Activated T-cell treated with anti-CD3 and anti-CD28 coated beads, Interleukin-2, amount 50 U/mL, for 72 hours (primary cell): ENCODE measurements around the gene SLC16A3. TPM values are rescaled to one million over a fixed set of nuclear protein-coding genes. Genes with fewer than 3 reads are reported as not detected.

ENCODE experiments used
- ATAC-seq, 2 donors: fragments of 150-1000 bp; cut with Tn5 transposase; replicated peaks in 1 of 2; 2 replicates each; pipeline ENCODE4 v1.10.0; 2021; ENCODE audit warnings: moderate library complexity in 2 of 2, mild to moderate bottlenecking in 1 of 2
- DNase-seq, 2 donors: peaks; one replicate each; pipeline ENCODE4 v3.0.0; 2021 to 2022; ENCODE audit warnings: mixed read lengths in 1 of 2
- H3K27ac Mint-ChIP-seq: one replicate; pipeline ENCODE4 v1.8.0; 2022; ENCODE audit warnings: mild to moderate bottlenecking, moderate library complexity, mixed read lengths
- H3K27me3 Mint-ChIP-seq: one replicate; pipeline ENCODE4 v1.8.0; 2022; ENCODE audit warnings: low read depth, mixed read lengths
- H3K36me3 Mint-ChIP-seq, 2 donors: one replicate each; pipeline ENCODE4 v1.8.0; 2022; ENCODE audit warnings: mixed read lengths in 2 of 2, mild to moderate bottlenecking in 1 of 2; ENCODE audit not compliant: insufficient read depth in 2 of 2
- H3K4me1 Mint-ChIP-seq: one replicate; pipeline ENCODE4 v1.8.0; 2022; ENCODE audit warnings: low read depth, mixed read lengths
- H3K4me3 Mint-ChIP-seq, 2 donors: one replicate each; pipeline ENCODE4 v1.8.0; 2022; ENCODE audit warnings: mild to moderate bottlenecking in 2 of 2, mixed read lengths in 2 of 2, moderate library complexity in 2 of 2
- H3K9me3 Mint-ChIP-seq, 2 donors: one replicate each; pipeline ENCODE4 v1.8.0; 2022; ENCODE audit warnings: mixed read lengths in 2 of 2
- total RNA-seq, 2 donors: library from RNA; stranded (reverse); gene quantifications; one replicate each; pipeline ENCODE4 v1.2.3, GENCODE V29; 2022

The SLC16A3 gene
- total RNA-seq, 2 donors from 2014 or later: 42.8 to 74.5 TPM

DNA sequence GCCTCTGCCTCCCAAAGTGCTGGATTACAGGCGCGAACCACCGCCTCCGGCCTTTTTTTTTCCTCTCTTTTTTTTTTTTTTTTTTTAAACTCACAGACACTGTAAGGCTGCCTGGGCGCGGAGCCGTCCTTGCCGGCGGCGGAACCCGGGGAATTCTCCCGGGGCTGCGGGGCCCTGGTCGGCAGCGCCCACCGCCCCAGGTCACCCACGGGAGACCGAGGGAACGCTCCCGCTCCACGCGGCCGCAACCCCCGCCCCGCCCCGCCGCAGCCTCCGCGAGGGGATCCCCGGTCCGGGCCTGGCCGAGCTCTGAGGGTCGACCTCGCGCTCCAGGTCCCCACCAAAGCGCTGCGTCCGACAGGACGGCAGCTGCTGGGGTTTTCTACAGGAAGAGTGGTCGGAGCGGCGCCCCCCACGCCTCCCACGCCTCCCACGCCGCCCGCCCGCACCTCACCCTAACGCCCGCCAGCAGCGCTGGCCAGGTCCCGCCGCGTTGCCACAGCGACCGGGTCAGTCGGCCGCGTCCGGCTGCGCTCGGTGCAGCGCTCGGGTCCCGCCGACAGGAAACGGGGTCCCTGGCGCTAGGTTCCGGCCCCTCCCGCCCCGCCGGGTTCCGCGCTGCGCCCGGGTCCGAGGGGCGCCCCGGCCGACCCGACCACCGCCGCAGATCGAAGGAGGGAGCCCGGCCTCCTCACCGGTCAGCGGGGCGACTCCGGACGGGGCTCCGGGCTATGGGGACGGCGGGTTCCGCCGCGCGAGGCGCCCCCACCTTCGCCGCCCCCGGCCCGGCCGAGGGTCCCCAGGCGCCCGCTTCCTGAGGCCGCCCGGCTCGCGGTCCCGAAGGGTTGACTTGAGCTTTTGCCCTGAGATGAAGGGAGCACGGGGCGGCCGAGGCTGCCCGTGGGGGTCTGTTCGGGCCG lies 16.3 kb upstream of the SLC16A3 start, which contains the start of gene CCDC57:
Gene CCDC57 (minus strand): TSS at position 512 of the 920 bp plus-strand sequence. CDS start 10,898 bp downstream, outside the sequence.
- peak; percentile 81 to 84 for ATAC-seq
- H3K4me1 Mint-ChIP-seq: peaks cover 42% of the 10 kb centered on the region
- H3K27me3 Mint-ChIP-seq: no peaks in the 10 kb centered on the region
- no peaks in the 10 kb centered on the region for H3K9me3 Mint-ChIP-seq
- DNase-seq: peak; percentile 80 to 87
- peak within 1 kb of the TSS; percentile 82 to 85 for H3K4me3 Mint-ChIP-seq
- peaks cover 2% of the 10 kb centered on the region in 2 donors for H3K36me3 Mint-ChIP-seq
- peak within 1 kb of the TSS; percentile 62 for H3K27ac Mint-ChIP-seq

DNA sequence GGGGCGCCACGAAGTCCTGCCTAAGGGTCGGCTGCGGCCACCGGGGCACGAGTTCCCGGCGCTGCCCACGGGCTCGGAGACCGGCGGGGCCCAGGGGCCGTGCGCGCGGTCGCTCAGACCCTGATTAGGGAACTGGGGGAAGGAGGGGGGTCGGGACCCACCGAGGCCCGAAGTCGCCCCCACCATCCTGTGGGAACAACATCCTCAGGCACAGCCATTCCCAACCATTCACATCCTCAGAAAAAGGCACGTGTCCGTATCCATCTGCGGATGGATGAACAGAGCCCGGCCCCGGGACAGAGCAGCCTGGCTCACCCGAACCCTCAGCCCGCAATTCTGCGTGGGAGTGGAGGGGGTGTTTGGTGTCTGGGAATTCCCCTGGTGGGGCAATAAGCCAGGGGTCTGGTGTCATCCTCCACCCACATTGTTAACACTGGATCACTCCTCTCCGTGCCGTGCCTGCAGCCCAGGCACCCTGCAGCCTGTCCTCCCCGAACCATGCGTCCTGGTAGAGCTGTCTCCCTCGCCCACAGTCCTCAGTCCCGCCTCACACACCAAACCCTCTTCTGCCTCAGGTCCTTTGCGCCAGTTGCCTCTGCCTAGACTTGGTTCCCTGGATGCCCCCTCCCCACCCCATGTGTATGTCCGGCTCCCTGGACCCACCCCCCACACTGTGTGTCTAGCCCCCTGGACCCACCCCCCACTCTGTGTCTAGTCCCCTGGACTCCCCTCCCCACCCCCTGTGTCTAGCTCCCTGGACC lies 15.4 kb upstream of the SLC16A3 start:
- DNase-seq: peak; percentile 75 to 78
- H3K4me1 Mint-ChIP-seq: peaks cover 42% of the 10 kb centered on the region
- H3K27me3 Mint-ChIP-seq: no peaks in the 10 kb centered on the region

DNA sequence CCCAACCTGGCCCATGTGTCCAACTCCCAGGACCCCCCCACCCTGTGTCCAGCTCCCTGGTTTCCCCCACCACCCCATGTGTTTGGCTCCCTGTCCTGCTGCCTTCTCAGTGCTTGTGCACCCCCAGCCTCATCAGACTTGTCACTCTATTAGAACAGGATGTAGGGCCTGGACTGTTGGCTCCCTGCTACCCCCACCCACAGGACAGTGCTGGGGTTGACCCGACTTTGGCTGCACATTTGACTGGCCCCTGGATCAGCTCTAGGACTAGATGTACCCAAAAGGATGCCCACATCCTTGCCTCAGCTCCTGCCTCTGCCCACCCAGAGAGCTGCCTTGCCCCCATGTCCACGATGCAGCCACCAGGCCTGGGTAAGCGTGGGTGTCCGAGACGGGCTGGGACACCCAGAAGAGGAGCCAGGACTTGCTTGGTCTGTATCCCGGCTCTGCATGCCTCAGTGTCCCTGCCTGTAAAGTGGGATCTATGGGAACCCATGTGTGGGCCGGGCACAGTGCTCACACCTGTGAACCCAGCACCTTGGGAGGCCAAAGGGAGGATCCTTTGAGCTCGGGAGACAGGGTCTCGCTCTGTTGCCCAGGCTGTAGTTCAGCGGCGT lies 14.7 kb upstream of the SLC16A3 start:
- peaks cover 42% of the 10 kb centered on the region for H3K4me1 Mint-ChIP-seq
- no peak for ATAC-seq
- peak overlapping the region; percentile 91 for H3K27ac Mint-ChIP-seq
- peak overlapping the region; percentile 67 to 74 for H3K4me3 Mint-ChIP-seq
- H3K36me3 Mint-ChIP-seq: peaks cover 0 to 2% of the 10 kb centered on the region in 2 donors
- no peaks in the 10 kb centered on the region for H3K27me3 Mint-ChIP-seq
- no peak for DNase-seq
- no peaks in the 10 kb centered on the region for H3K9me3 Mint-ChIP-seq

More for the DNA sequence above, 15.4 kb upstream of the SLC16A3 start:
- H3K36me3 Mint-ChIP-seq: peaks cover 0 to 2% of the 10 kb centered on the region in 2 donors
- H3K4me3 Mint-ChIP-seq: peak overlapping the region; percentile 82 to 85
- H3K9me3 Mint-ChIP-seq: no peaks in the 10 kb centered on the region
- H3K27ac Mint-ChIP-seq: peak overlapping the region; percentile 62
- ATAC-seq: peak; percentile 42 to 43

DNA sequence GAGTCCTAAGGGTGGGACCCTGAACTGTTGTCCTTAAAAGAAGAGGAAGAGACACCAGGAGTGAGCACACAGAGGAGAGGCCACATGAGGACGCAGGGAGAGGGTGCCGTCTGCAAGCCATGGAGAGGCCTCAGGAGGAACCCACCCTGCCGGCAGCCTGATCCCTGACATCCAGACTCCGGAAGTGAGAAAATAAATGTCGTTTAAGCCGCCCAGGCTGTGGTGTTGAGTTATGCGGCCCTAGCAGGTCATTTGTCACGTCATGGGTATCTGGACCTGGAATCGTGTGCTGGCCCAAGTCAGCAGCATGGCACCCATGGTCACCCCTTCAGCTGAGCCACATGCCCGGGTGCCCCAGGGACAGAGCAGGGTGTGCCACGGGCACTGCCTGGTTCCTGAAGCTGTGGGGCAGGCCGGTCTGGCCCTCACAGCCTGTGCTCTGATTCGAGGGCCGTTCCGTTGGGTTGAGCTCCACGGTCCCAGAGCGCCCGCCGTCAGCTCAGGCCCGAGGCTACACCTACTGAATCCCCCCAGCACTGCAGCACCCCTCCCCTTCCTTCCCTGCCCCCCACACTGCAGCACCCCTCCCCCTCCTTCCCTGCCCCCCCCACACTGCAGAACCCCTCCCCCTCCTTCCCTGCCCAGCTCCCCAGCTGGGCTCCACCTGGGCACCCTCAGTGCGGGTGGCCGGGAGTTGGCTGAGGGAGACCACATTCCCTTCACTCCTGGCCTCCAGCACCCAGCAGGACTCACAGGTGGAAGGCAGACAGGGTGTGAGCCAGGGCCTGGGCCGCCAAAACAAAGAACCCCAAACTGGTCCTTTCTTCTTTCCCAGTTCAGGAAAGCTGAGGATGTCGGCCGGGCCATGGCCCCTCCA lies 13.5 kb upstream of the SLC16A3 start:
- peak overlapping the region; percentile 60 for H3K27ac Mint-ChIP-seq
- no peaks in the 10 kb centered on the region for H3K9me3 Mint-ChIP-seq
- no peaks in the 10 kb centered on the region for H3K27me3 Mint-ChIP-seq
- H3K4me1 Mint-ChIP-seq: peaks cover 36% of the 10 kb centered on the region
- DNase-seq (no peak), ATAC-seq (no peak)
- H3K36me3 Mint-ChIP-seq: peaks cover 0 to 2% of the 10 kb centered on the region in 2 donors
- H3K4me3 Mint-ChIP-seq: peak overlapping the region in 1 of 2 donors; percentile 28

DNA sequence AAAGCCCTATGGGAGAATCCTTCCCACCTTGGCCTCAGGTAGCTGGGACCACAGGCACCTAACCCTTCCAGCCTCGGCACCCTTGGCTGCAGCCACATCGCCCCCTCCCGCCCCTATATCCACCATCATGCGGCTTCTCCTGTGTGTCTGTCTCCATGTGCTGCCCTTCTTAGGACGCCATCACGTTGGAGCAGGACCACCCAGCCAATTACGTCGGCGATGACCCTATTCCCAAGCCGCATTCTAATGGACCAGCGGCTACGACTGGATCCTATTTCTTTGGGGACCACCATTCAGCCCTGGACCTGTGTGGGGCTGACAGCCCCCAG lies 12.9 kb upstream of the SLC16A3 start:
- H3K27ac Mint-ChIP-seq: peak overlapping the region; percentile 85
- peak overlapping the region; percentile 70 to 73 for H3K4me3 Mint-ChIP-seq

DNA sequence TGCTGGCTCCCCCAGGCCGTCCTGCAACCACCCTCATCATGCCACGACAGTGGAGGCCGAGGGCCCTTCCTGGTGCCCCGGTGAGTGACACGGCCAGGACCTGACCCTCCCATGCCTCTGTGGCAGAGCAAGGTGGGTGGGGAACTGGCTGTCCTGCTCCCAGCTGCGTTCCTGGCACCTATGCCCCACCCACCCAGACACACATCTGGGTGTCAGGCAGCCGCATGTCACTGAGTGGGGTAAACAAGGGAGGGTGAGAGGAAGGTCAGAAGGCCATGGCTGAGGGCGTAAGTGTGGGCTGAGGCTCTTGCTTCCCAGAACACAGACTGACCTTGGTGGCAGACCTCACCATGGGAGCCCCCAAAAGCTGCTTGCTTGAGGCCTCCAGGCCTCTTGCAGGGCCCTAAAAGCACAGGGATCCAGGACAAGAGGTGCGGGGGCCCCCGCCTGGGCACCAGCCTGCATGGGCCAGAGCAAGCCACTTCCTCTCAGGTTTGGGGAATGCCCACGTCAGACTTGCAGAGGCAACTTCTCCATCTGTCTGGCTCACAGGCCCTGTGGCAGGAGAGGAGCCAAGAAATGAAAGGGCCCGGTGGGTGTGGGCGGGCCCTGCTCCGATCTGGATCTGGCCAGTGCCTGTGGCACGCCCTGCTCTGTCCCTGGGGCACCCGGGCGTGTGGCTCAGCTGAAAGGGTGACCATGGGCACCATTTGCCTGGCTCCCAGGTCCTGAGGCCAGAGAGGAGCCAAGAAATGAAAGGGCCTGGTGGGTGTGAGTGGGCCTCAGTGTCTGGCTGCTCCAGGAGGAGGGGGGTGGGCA lies 12.3 kb upstream of the SLC16A3 start:
- H3K27ac Mint-ChIP-seq: peak overlapping the region; percentile 85
- H3K27me3 Mint-ChIP-seq: no peaks in the 10 kb centered on the region
- ATAC-seq (peak; percentile 57 to 67), DNase-seq (peak; percentile 61 to 76)
- H3K36me3 Mint-ChIP-seq: peaks cover 0 to 2% of the 10 kb centered on the region in 2 donors
- H3K9me3 Mint-ChIP-seq: no peaks in the 10 kb centered on the region
- peak overlapping the region; percentile 70 to 73 for H3K4me3 Mint-ChIP-seq
- H3K4me1 Mint-ChIP-seq: peaks cover 32% of the 10 kb centered on the region

More for the DNA sequence above, 12.9 kb upstream of the SLC16A3 start:
- H3K27me3 Mint-ChIP-seq: no peaks in the 10 kb centered on the region
- peaks cover 36% of the 10 kb centered on the region for H3K4me1 Mint-ChIP-seq
- no peak for ATAC-seq
- DNase-seq: no peak
- no peaks in the 10 kb centered on the region for H3K9me3 Mint-ChIP-seq
- peaks cover 0 to 2% of the 10 kb centered on the region in 2 donors for H3K36me3 Mint-ChIP-seq

DNA sequence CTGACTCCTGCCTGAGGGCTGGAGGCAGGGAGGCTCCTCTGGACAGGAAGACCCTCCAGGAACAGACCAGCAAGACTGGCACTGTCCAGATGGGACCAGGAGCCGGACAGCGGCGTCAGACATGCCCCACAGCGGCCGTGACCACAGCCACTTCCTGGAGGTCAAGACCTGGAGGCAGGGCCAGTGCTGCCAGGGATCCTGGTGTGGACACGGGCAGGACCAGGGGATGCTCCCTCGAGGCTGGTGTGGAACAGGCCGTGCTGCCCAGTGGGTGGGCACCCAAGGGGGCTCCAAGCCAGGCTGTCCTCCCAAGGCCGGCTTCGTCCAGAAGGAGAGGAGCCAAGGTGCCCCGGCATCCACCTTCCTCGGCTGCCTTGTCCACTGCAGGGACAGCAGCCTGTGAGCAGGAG lies 11.7 kb upstream of the SLC16A3 start:
- Mint-ChIP-seq H3K9me3 (no peaks in the 10 kb centered on the region), H3K27ac (peak overlapping the region; percentile 85), H3K4me3 (peak overlapping the region; percentile 70 to 73), H3K4me1 (peaks cover 27% of the 10 kb centered on the region), H3K36me3 (peaks cover 0 to 2% of the 10 kb centered on the region in 2 donors), H3K27me3 (no peaks in the 10 kb centered on the region)
- ATAC-seq: no peak
- peak in 1 of 2 donors; percentile 18 for DNase-seq

DNA sequence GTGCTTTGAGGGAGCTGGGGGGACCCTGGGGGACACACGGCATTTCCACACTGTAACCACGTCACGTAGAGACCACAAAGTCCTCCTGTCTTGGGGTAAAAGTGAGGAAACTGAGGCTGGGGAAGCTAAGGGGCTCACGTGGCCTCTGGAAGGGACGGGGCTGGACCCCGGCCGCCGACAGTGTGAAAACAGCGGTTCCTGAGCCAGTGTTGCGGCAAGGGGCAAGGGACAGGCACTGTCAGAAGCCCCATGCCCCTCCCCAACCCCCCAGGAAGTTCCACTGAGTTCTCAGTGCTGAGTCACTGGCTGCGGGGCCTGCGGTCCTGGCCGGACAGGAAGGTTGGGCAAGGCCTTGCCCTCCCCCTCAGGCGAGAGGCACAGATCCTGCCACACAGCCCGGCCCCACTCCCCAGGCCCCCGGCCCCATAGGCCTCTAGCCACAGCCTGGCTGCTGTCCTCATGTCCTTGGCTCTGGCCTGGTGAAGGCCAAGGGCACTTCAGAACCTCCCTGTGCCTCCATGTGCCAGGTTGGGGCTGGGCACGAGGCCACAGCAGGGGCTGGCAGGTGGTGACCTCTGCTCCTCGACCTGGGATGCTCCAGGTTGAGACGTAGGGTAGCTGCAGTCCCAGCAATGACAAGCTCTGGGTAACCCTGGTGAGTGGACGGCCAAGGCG lies 11.2 kb upstream of the SLC16A3 start:
- DNase-seq (peak in 1 of 2 donors; percentile 43), ATAC-seq (no peak)
- Mint-ChIP-seq H3K27me3 (no peaks in the 10 kb centered on the region), H3K36me3 (peaks cover 0 to 2% of the 10 kb centered on the region in 2 donors), H3K4me1 (peaks cover 27% of the 10 kb centered on the region), H3K27ac (no peak overlapping the region), H3K9me3 (no peaks in the 10 kb centered on the region), H3K4me3 (no peak overlapping the region)

DNA sequence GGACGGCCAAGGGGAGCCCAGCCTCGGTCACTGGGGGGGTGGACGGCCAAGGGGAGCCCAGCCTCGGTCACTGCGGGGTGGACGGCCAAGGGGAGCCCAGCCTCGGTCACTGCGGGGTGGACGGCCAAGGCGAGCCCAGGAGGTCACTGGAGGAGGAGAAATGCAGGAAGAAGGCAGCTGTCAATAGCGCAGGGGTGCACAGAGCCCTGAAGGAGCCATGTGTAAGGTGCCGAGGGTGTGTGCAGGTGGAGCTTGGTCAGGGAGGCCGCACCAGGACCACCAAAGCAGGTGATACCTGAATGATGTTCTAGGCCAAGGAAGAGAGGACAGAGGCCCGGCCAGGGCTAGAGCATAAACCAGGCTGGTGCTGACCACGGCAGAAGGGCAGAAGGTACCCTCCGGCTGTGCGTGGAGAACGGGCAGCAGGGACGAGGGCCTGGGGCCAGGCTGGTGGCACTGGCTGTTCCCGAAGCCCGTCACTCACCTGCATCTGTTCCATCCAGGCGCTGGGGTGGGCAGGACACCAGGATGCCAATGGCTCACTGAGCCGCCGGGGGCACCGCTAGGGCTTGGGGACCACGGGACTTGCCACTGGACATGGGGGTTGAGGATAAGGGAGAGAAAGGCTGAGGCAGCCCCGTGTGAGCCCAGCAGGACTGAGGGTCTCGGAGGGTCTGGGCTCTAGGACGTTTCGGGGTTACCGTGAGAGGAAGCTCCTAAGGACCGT lies 10.3 kb upstream of the SLC16A3 start:
- Mint-ChIP-seq H3K27me3 (no peaks in the 10 kb centered on the region), H3K27ac (no peak overlapping the region), H3K4me1 (peaks cover 25% of the 10 kb centered on the region), H3K9me3 (no peaks in the 10 kb centered on the region), H3K4me3 (no peak overlapping the region), H3K36me3 (peaks cover 0 to 2% of the 10 kb centered on the region in 2 donors)
- ATAC-seq (no peak), DNase-seq (no peak)

DNA sequence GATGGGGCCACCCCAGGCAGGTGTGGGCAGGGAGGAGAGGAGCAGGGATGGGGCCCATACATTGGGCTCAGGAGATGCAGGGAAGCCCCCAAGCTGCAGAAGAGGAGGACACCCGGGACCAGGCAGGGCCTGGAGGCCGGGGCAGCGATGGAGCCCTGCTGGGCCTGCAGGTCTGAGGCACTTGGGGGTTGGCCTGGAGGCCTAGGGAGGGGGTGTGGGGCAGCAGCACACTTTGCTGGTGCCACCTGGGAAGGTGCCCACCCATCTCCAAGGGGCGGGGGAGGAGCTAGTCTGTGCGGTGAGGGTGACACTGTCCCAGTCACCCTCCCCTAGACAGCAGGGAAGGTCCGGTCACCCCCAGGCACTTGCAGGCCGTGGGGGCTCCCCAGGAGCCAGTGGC lies 9.8 kb upstream of the SLC16A3 start:
- Mint-ChIP-seq H3K27ac (no peak overlapping the region), H3K4me1 (peaks cover 19% of the 10 kb centered on the region), H3K9me3 (no peaks in the 10 kb centered on the region), H3K4me3 (no peak overlapping the region), H3K36me3 (no peaks in the 10 kb centered on the region), H3K27me3 (no peaks in the 10 kb centered on the region)
- no peak for ATAC-seq
- no peak for DNase-seq
